ENCODE data around the gene SNN. TPM values are rescaled to one million over a fixed set of nuclear protein-coding genes. Genes with fewer than 3 reads are reported as not detected.

SNN gene
- total and polyA plus RNA-seq, 9 of the 15 experiments (the other 6 are each of a cell fraction or from before 2014, with no cell fraction given): 0.07 to 2.9 (median 1.9) TPM

DNA sequence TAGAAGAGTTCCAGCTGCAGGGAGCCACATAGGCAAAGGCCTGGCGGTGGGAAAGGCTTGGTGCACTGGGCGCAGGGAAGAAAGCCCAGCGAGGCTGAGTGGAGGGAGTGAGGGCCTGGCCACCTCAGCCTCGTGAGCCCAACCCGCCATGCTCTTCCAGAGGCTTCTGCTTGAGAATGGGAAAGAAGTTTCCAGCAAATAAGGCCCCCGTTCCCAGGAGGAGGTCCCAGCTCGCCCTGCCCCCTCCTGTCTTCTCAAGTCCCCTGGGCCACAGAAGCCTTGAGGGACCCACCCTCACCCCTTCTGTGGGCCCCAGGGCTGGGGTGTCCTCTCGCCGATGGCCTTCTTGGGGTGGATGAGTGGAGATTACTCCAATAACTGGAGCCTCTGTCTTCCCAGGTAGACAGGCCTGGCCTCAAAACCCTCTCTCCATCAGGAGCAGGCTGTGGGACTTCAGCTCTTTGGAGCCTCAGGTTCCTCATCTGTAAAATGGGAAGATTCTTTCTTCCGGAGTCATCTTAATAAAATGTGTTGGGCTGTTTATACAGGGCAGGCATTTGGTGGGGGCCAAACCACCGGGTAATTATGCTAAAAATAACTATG is 933 bp upstream of the SNN start:
- intact Hi-C loops (cut with micrococcal nuclease): no loop called here
- no peaks in the 10 kb centered on the region for H3K36me3 ChIP-seq (ENCODE audit: control insufficient read depth, insufficient read depth, low read length)
- no peaks in the 10 kb centered on the region for H3K79me2 ChIP-seq (ENCODE audit: control insufficient read depth, insufficient read depth, low read length)
- peaks cover 4 to 44% of the 10 kb centered on the region in 2 experiments; a peak in 3 of 5 replicates for H3K4me1 ChIP-seq (replicated peaks in 1 of 2; ENCODE audit: control insufficient read depth in 2 of 2, insufficient read depth in 2 of 2, low read length in 2 of 2)
- peaks cover 18% of the 10 kb centered on the region; the same call in 1 of the 2 replicates for H4K20me1 ChIP-seq (replicated peaks; ENCODE audit: control insufficient read depth, insufficient read depth, low read length)
- no peak for ATAC-seq
- TF ChIP-seq BDP1 (IDR thresholded peaks at IDR 0.05; ENCODE audit: insufficient read depth, insufficient read length) (no peak), RBM25 (IDR thresholded peaks at IDR 0.05; ENCODE audit: low read depth, low read length, severe bottlenecking) (peak; percentile 66), ADNP (tag; IDR thresholded peaks at IDR 0.05) (peak; percentile 81), KDM1A (IDR thresholded peaks at IDR 0.05) (0 out of 4 replicates have a peak, but pooled peaks of 1 of the 2 experiments have one; percentile 12), FOXP1 (CRISPR knock-in tag; IDR thresholded peaks at IDR 0.05) (0 out of 2 replicates have a peak, but pooled peaks have one; percentile 0), CHD4 (IDR thresholded peaks at IDR 0.05; ENCODE audit: insufficient read depth, insufficient replicate concordance, low read depth, low read length, poor library complexity, severe bottlenecking) (peak; percentile 33)
- no TSS peak for BruUV-seq (replicated peaks)
- FAIRE-seq: no peak
- H3K9me1 ChIP-seq (ENCODE audit: control insufficient read depth, insufficient read depth, low read length): no peaks in the 10 kb centered on the region
- CTCF ChIA-PET (ENCODE audit: low intra/inter-chr PET ratio): no interaction called here
- H3K4me3 ChIP-seq: no peak overlapping the region
- POLR2A ChIA-PET: interaction anchor here (0.6 to 1.0 kb wide), 4 partner anchors 10 to 624 kb away, joined by 3 to 5 read pairs (median 4); no protein-coding TSS in a partner anchor
- H3K4me2 ChIP-seq (ENCODE audit: insufficient read depth, low read length): peak overlapping the region; percentile 67
- WGBS (ENCODE audit: insufficient coverage, low coverage, missing lambda C conversion rate): 58% methylated on average over 11 of the region's 11 CpGs
- no peak overlapping the region for H3K27ac ChIP-seq (ENCODE audit: extremely low read depth, low read depth, low read length)
- in situ Hi-C loops (cut with MboI): loop anchor here (25.0 kb wide), 1 partner anchor 705 kb away; no protein-coding TSS in a partner anchor
- no peaks in the 10 kb centered on the region for H3K9me3 ChIP-seq (replicated peaks; ENCODE audit: control insufficient read depth, insufficient read depth, low read depth, low read length)
- H2AFZ ChIP-seq (ENCODE audit: low read depth, low read length): peak overlapping the region; percentile 93
- peaks cover 2 to 35% of the 10 kb centered on the region in 2 experiments; a peak in 3 of 5 replicates for H3K27me3 ChIP-seq (ENCODE audit: control insufficient read depth in 2 of 2, insufficient read depth in 2 of 2, low read length in 2 of 2)
- no peak for DNase-seq (ENCODE audit: extremely low read depth in 1 of 4, low spot score in 3 of 4)
- H3K9ac ChIP-seq (ENCODE audit: insufficient read depth in 1 of 2, low read depth in 2 of 2, low read length in 2 of 2): peak overlapping the region in 1 of 2 experiments; percentile 91; a peak in 2 of 4 replicates

All from K562 (cell line).